Peyer's patch (tissue), 4 donors: Measurements from ENCODE around the gene SARM1.

Experiments
- POLR2A ChIP-seq, 2 donors: fragments of 450-650 bp; IDR thresholded peaks; one replicate each; pipeline ENCODE4 v1.5.1; 2017; ENCODE audit warnings: antibody characterized with exemption in 2 of 2, mild to moderate bottlenecking in 2 of 2, moderate library complexity in 2 of 2
- TF ChIP-seq, protein P1 (sequence below), 6 experiments: fragments of 450-650 bp in 4 of 6; fragments of 200-600 bp in 2 of 6; sonication (generic) in 1 of 6; IDR thresholded peaks; one replicate each; pipeline ENCODE4 v1.5.1; 2017 to 2019; ENCODE audit warnings: antibody characterized with exemption in 6 of 6, mild to moderate bottlenecking in 3 of 6, moderate library complexity in 1 of 6

DNA sequence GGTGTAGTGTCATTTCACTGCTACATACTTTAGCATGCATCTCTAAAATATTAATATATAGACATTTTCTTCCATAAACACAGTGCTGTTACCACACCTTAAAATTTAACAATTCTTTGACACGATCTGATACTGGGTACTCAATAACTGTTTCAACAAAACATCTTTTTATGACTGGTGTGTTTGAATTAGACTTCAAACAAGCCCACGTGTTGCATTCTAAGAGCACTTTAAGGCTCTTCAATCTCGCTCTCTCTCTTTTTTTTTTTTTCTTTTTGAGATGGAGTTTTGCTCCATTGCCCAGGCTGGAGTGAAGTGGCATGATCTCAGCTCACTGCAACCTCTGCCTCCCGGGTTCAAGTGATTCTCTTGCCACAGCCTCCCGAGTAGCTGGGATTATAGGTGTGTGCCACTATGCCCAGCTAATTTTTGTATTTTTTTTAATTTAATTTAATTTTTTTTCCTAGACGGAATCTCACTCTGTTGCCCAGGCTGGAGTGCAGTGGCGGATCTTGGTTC, 50.4 kb downstream of the SARM1 start:
- TF ChIP-seq, protein P1, sequence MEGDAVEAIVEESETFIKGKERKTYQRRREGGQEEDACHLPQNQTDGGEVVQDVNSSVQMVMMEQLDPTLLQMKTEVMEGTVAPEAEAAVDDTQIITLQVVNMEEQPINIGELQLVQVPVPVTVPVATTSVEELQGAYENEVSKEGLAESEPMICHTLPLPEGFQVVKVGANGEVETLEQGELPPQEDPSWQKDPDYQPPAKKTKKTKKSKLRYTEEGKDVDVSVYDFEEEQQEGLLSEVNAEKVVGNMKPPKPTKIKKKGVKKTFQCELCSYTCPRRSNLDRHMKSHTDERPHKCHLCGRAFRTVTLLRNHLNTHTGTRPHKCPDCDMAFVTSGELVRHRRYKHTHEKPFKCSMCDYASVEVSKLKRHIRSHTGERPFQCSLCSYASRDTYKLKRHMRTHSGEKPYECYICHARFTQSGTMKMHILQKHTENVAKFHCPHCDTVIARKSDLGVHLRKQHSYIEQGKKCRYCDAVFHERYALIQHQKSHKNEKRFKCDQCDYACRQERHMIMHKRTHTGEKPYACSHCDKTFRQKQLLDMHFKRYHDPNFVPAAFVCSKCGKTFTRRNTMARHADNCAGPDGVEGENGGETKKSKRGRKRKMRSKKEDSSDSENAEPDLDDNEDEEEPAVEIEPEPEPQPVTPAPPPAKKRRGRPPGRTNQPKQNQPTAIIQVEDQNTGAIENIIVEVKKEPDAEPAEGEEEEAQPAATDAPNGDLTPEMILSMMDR (IDR thresholded peaks at IDR 0.05) = no peak
- TF ChIP-seq POLR2A (IDR thresholded peaks at IDR 0.05) = no peak
